AG10803 (cell line): Measurements from ENCODE around the gene FBXO40.

Experiments used
- DNase-seq: peaks from one replicate; pipeline ENCODE4 v3.0.0; 2010; ENCODE audit warnings: low read depth
- H3K4me3 ChIP-seq: 2 replicates; pipeline ENCODE4 v1.5.1; 2011; ENCODE audit warnings: mild to moderate bottlenecking, low read length, control low read depth
- CTCF ChIP-seq: conservative IDR thresholded peaks from 2 replicates; pipeline ENCODE4 v1.5.1; 2011; ENCODE audit warnings: mild to moderate bottlenecking, low read length, control low read depth, inconsistent platforms

FBXO40 gene

GRCh38 chr3:121654493-121655385, 61.6 kb downstream of the FBXO40 start:
- no peak for TF ChIP-seq CTCF
- no peak for DNase-seq

GRCh38 chr3:121658716-121659435, 65.7 kb downstream of the FBXO40 start:
- DNase-seq = no peak
- H3K4me3 ChIP-seq = no peak overlapping the region
- no peak for TF ChIP-seq CTCF

More at GRCh38 chr3:121654493-121655385, 61.6 kb downstream of the FBXO40 start:
- no peak overlapping the region for H3K4me3 ChIP-seq

GRCh38 chr3:121659586-121659985, 66.4 kb downstream of the FBXO40 start:
- no peak for TF ChIP-seq CTCF
- H3K4me3 ChIP-seq = no peak overlapping the region
- no peak for DNase-seq

- H3K4me3 ChIP-seq = peak within 1 kb of the TSS; percentile 7; the same call in 1 of the 2 replicates
- no peak for TF ChIP-seq CTCF
- DNase-seq = no peak
Measured at GRCh38 chr3:121660356-121661171, 67.4 kb downstream of the FBXO40 start, which contains the start of gene HCLS1. HCLS1 (minus strand) TSS chr3:121660903; CDS start chr3:121658347, 2,556 bp downstream.

GRCh38 chr3:121661376-121661775, 68.2 kb downstream of the FBXO40 start:
- TF ChIP-seq CTCF = no peak
- H3K4me3 ChIP-seq = no peak overlapping the region
- DNase-seq = no peak

GRCh38 chr3:121662742-121663141, 69.6 kb downstream of the FBXO40 start:
- H3K4me3 ChIP-seq = no peak overlapping the region
- DNase-seq = no peak
- no peak for TF ChIP-seq CTCF
